Measurements from ENCODE around the gene STXBP1.

DNA sequence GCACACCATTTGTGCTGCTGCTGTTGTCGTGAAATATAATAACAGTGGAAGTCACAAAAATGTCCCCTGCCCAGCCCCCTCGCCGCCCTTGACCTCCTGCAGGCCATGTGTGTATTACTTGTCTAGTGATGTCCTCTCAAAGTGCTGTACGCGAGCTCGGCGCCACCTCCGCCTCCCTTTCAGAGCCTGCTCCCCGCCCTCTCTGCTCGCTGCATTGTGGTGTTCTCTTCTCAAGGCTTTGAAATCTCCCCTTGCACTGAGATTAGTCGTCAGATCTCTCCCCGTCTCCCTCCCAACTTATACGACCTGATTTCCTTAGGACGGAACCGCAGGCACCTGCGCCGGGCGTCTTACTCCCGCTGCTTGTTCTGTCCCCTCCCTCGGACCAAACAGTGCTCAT is 80.0 kb downstream of the STXBP1 start:
- TF ChIP-seq, protein P1, sequence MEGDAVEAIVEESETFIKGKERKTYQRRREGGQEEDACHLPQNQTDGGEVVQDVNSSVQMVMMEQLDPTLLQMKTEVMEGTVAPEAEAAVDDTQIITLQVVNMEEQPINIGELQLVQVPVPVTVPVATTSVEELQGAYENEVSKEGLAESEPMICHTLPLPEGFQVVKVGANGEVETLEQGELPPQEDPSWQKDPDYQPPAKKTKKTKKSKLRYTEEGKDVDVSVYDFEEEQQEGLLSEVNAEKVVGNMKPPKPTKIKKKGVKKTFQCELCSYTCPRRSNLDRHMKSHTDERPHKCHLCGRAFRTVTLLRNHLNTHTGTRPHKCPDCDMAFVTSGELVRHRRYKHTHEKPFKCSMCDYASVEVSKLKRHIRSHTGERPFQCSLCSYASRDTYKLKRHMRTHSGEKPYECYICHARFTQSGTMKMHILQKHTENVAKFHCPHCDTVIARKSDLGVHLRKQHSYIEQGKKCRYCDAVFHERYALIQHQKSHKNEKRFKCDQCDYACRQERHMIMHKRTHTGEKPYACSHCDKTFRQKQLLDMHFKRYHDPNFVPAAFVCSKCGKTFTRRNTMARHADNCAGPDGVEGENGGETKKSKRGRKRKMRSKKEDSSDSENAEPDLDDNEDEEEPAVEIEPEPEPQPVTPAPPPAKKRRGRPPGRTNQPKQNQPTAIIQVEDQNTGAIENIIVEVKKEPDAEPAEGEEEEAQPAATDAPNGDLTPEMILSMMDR (IDR thresholded peaks at IDR 0.05): no peak
- no peak for TF ChIP-seq POLR2A (IDR thresholded peaks at IDR 0.05)

All from esophagus squamous epithelium (tissue), 4 donors.